ENCODE results near the gene NCOA3. TPM values are rescaled to one million over a fixed set of nuclear protein-coding genes. Genes with fewer than 3 reads are reported as not detected.

Gene NCOA3
- total RNA-seq, 2 experiments from 2014 or later: 66.2 to 73.7 TPM

DNA sequence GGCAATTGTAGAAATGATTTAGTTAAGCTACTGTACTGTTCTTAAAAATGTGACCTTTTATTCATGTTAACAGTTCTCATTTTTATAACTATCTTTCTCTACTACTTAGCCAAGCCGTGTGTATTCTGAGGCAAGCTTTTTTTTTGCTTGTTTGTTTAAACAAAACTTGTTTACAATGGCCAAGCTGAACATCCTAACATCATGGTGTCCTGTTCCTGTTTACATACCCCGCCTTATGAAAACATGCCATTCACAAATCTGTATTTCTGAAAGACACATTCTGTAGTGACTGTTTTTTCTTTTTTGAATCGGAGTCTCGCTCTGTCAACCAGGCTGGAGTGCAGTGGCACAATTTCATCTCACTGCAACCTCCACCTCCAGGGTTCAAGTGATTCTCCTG lies 140.9 kb downstream of the NCOA3 start:
- no peak overlapping the region for H3K4me3 Mint-ChIP-seq
- no peak overlapping the region for H3K27ac Mint-ChIP-seq
- TF ChIP-seq, protein P1, sequence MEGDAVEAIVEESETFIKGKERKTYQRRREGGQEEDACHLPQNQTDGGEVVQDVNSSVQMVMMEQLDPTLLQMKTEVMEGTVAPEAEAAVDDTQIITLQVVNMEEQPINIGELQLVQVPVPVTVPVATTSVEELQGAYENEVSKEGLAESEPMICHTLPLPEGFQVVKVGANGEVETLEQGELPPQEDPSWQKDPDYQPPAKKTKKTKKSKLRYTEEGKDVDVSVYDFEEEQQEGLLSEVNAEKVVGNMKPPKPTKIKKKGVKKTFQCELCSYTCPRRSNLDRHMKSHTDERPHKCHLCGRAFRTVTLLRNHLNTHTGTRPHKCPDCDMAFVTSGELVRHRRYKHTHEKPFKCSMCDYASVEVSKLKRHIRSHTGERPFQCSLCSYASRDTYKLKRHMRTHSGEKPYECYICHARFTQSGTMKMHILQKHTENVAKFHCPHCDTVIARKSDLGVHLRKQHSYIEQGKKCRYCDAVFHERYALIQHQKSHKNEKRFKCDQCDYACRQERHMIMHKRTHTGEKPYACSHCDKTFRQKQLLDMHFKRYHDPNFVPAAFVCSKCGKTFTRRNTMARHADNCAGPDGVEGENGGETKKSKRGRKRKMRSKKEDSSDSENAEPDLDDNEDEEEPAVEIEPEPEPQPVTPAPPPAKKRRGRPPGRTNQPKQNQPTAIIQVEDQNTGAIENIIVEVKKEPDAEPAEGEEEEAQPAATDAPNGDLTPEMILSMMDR (IDR thresholded peaks at IDR 0.05): no peak
- intact Hi-C loops (cut with micrococcal nuclease): no loop called here
- POLR2A ChIA-PET: no interaction called here
- H3K4me1 Mint-ChIP-seq (ENCODE audit: low read depth): no peaks in the 10 kb centered on the region
- ATAC-seq (no peak), DNase-seq (no peak)
- H3K27me3 Mint-ChIP-seq: no peaks in the 10 kb centered on the region
- CTCF ChIA-PET: no interaction called here
- no peaks in the 10 kb centered on the region for H3K9me3 Mint-ChIP-seq
- peaks cover 51% of the 10 kb centered on the region for H3K36me3 Mint-ChIP-seq (ENCODE audit: low read depth)

- Mint-ChIP-seq H3K4me3 (no peak overlapping the region), H3K27ac (no peak overlapping the region), H3K36me3 (ENCODE audit: low read depth) (peaks cover 51% of the 10 kb centered on the region), H3K27me3 (no peaks in the 10 kb centered on the region), H3K9me3 (no peaks in the 10 kb centered on the region), H3K4me1 (ENCODE audit: low read depth) (no peaks in the 10 kb centered on the region)
- POLR2A ChIA-PET: no interaction called here
- CTCF ChIA-PET: interaction anchor here (0.9 to 1.1 kb wide), 2 partner anchors 18 to 1153 kb away, joined by 3 read pairs; no protein-coding TSS in a partner anchor
- ATAC-seq (no peak), DNase-seq (no peak)
- TF ChIP-seq, protein P1 (IDR thresholded peaks at IDR 0.05): no peak
- intact Hi-C loops (cut with micrococcal nuclease): no loop called here
Measured at GRCh38 chr20:47645632-47646031, 143.9 kb downstream of the NCOA3 start.

DNA sequence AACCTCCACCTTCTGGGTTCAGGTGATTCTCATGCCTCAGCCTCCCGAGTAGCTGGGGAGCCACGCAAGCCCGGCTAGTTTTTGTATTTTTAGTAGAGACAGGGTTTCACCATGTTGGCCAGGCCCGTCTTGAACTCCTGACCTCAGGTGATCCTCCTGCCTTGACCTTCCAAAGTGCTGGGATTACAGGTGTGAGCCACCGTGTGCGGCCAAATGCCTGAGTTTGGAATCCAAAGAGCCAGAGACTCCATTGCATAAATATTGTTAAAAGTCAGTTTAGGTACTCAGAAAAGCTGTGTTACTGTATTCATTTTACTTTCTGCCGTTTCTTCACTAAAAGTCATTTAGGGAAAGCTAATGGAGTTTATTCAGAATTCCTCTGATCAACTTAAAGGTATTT lies 146.3 kb downstream of the NCOA3 start:
- CTCF ChIA-PET: interaction anchor here (1.6 to 4.0 kb wide), 2 partner anchors 16 to 264 kb away, joined by 7 to 18 read pairs; no protein-coding TSS in a partner anchor
- Mint-ChIP-seq H3K27me3 (no peaks in the 10 kb centered on the region), H3K4me1 (ENCODE audit: low read depth) (no peaks in the 10 kb centered on the region), H3K27ac (no peak overlapping the region), H3K4me3 (no peak overlapping the region), H3K36me3 (ENCODE audit: low read depth) (peaks cover 57% of the 10 kb centered on the region), H3K9me3 (no peaks in the 10 kb centered on the region)
- POLR2A ChIA-PET: no interaction called here
- ATAC-seq: no peak
- TF ChIP-seq, protein P1 (IDR thresholded peaks at IDR 0.05): no peak
- intact Hi-C loops (cut with micrococcal nuclease): no loop called here
- no peak for DNase-seq

GRCh38 chr20:47648943-47649342 lies 147.3 kb downstream of the NCOA3 start:
- no peaks in the 10 kb centered on the region for H3K9me3 Mint-ChIP-seq
- ATAC-seq (no peak), DNase-seq (no peak)
- no peaks in the 10 kb centered on the region for H3K4me1 Mint-ChIP-seq (ENCODE audit: low read depth)
- CTCF ChIA-PET: interaction anchor here (1.0 to 4.0 kb wide), 3 partner anchors 15 to 453 kb away, joined by 3 to 18 read pairs (median 7); no protein-coding TSS in a partner anchor
- peak overlapping the region; percentile 46 for H3K27ac Mint-ChIP-seq
- POLR2A ChIA-PET: no interaction called here
- H3K36me3 Mint-ChIP-seq (ENCODE audit: low read depth): peaks cover 58% of the 10 kb centered on the region
- H3K4me3 Mint-ChIP-seq: no peak overlapping the region
- TF ChIP-seq, protein P1 (IDR thresholded peaks at IDR 0.05): no peak
- H3K27me3 Mint-ChIP-seq: no peaks in the 10 kb centered on the region
- intact Hi-C loops (cut with micrococcal nuclease): no loop called here

DNA sequence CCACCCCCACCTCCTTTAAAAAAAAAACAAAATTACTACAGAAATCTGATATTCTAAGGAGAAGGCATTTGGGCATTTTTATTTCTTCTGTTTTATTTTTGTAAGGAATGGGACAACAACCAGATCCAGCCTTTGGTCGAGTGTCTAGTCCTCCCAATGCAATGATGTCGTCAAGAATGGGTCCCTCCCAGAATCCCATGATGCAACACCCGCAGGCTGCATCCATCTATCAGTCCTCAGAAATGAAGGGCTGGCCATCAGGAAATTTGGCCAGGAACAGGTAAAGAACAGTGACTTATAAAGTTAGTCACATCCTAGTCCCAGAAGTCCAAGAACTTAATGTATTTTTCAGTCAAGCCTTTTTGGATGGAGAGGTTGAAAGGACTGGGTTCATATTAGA lies 150.6 kb downstream of the NCOA3 start:
- no peak overlapping the region for H3K27ac Mint-ChIP-seq
- TF ChIP-seq, protein P1 (IDR thresholded peaks at IDR 0.05): no peak
- H3K9me3 Mint-ChIP-seq: no peaks in the 10 kb centered on the region
- H3K4me3 Mint-ChIP-seq: no peak overlapping the region
- intact Hi-C loops (cut with micrococcal nuclease): no loop called here
- no peaks in the 10 kb centered on the region for H3K27me3 Mint-ChIP-seq
- ATAC-seq: no peak
- POLR2A ChIA-PET: no interaction called here
- no peak for DNase-seq
- peaks cover 51% of the 10 kb centered on the region for H3K36me3 Mint-ChIP-seq (ENCODE audit: low read depth)
- H3K4me1 Mint-ChIP-seq (ENCODE audit: low read depth): no peaks in the 10 kb centered on the region
- CTCF ChIA-PET: no interaction called here

Measured in activated CD8-positive, alpha-beta T cell treated with anti-CD3 and anti-CD28 coated beads for 36 hours (primary cell).